ENCODE measurements around the gene CSNK1E. TPM values are rescaled to one million over a fixed set of nuclear protein-coding genes. Genes with fewer than 3 reads are reported as not detected.

The CSNK1E gene
- total and polyA plus RNA-seq, 10 of the 15 experiments (the other 5 are each of a cell fraction or from before 2014, with no cell fraction given): 5.9 to 107 (median 64.9) TPM

DNA sequence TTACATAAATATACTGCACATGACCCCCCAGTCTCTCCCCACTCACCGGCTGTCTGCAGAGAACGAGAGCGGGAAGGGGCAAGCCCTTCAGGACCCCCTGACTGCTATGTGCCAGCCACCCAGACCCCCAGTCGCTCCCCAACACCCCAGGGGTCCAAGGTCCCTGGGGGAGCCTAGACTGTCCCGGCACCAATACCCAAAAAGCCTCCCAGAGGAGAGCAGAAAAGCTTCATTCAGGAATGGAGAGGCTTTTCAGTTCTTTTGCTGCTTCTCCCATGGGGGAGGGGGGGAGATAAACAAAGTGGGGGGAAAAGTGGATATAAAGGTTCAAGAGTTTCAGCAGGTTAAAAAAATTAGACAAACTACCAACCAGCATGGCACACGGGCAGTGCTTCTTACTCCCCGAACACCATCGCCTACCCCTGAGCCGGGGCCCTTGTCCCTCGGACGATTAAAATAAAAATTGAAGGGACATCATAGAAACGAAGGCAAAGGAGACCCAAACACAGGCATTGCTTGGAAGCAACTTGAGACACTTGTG is 1.3 kb downstream of the CSNK1E start (continued):
- TF ChIP-seq CHD4 (IDR thresholded peaks at IDR 0.05) (no peak), EP300 (IDR thresholded peaks at IDR 0.05; ENCODE audit: borderline replicate concordance in 1 of 2, control insufficient read depth in 1 of 2, low read depth in 2 of 2, low read length in 2 of 2) (no peak)
- TF ChIP-seq, protein P1, sequence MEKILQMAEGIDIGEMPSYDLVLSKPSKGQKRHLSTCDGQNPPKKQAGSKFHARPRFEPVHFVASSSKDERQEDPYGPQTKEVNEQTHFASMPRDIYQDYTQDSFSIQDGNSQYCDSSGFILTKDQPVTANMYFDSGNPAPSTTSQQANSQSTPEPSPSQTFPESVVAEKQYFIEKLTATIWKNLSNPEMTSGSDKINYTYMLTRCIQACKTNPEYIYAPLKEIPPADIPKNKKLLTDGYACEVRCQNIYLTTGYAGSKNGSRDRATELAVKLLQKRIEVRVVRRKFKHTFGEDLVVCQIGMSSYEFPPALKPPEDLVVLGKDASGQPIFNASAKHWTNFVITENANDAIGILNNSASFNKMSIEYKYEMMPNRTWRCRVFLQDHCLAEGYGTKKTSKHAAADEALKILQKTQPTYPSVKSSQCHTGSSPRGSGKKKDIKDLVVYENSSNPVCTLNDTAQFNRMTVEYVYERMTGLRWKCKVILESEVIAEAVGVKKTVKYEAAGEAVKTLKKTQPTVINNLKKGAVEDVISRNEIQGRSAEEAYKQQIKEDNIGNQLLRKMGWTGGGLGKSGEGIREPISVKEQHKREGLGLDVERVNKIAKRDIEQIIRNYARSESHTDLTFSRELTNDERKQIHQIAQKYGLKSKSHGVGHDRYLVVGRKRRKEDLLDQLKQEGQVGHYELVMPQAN (conservative IDR thresholded peaks at IDR 0.05): no peak

DNA sequence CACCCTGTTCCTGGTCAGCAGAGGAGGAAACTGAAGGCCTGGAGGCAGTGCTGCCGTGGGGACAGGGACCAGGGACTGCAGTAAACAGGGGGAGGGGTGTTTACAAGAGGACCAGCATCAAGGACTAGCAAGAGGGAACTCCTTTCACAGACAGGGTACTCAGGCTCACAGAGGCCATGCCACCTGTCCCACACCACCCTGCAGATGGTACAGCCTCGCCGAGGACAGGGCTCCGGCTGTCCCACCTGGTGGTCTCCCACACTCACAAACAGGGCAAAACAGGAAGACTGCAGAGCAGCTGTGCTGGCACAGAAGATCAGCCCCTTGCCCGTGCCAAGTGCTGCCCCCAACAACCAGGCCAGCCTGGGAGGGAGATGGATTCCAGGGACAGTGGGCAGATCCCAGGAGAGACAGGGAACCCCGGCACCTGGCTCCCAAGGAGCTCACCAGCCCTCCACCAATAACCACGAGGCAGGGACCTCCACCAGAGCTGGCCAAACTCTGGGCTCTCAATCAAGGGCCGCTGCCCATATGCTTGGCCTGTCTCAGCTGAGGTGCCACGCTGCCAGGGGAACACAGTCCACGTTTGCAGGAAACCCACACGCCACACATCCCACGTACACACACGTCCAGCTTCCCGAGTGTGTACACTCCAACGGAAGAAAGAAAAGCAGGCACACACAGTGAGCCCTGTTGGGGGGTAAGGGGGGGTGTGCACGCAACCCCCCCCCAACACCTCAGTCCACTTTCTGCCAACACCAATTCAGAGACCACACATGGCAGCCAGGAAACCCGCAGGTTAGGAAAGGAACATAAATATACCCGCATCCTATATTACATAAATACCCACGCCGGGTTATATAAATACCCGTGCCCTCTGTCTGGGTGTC is 2.1 kb downstream of the CSNK1E start:
- Histone ChIP-seq H3K9me3 (replicated peaks; ENCODE audit: control insufficient read depth, insufficient read depth, low read length) (no peaks in the 10 kb centered on the region), H3K9ac (ENCODE audit: control insufficient read depth, insufficient read depth, low read length) (peak overlapping the region; percentile 89), H3K79me2 (ENCODE audit: control insufficient read depth, insufficient read depth, low read length) (peaks cover 68% of the 10 kb centered on the region), H3K4me2 (ENCODE audit: control insufficient read depth, insufficient read depth) (peak overlapping the region; percentile 97), H2AFZ (ENCODE audit: control insufficient read depth, low read depth, low read length) (no peak overlapping the region), H3K27me3 (replicated peaks in 1 of 2; ENCODE audit: control insufficient read depth in 2 of 2, insufficient read depth in 2 of 2, low read length in 1 of 2) (no peaks in the 10 kb centered on the region), H3K4me3 (peak overlapping the region; percentile 82), H3K4me1 (ENCODE audit: control insufficient read depth, insufficient read depth, low read length) (peaks cover 47% of the 10 kb centered on the region), H3K27ac (ENCODE audit: control insufficient read depth, insufficient read depth) (peak overlapping the region; percentile 85), H4K20me1 (ENCODE audit: control insufficient read depth, insufficient read depth) (no peaks in the 10 kb centered on the region), H3K36me3 (ENCODE audit: control insufficient read depth in 2 of 2, insufficient read depth in 2 of 2, low read length in 1 of 2) (peaks cover 5 to 15% of the 10 kb centered on the region in 2 experiments; a peak in 2 of 4 replicates)
- DNase-seq (ENCODE audit: low read depth, low spot score) (no peak), ATAC-seq (peak; percentile 30), FAIRE-seq (no peak)
- CTCF ChIA-PET: interaction anchor here (0.7 to 2.2 kb wide), 4 partner anchors 9 to 200 kb away, joined by 3 to 10 read pairs (median 6); no protein-coding TSS in a partner anchor
- 23% methylated on average over 21 of the region's 21 CpGs for WGBS (ENCODE audit: insufficient coverage, insufficient replicate concordance, low lambda C conversion rate, missing lambda C conversion rate)
- BruUV-seq (replicated peaks): no TSS peak
- RAD21 ChIA-PET (ENCODE audit: unreplicated experiment): interaction anchor here (0.6 to 2.1 kb wide), 2 partner anchors 10 to 263 kb away, joined by 4 to 10 read pairs; no protein-coding TSS in a partner anchor
- SMC1A ChIA-PET (ENCODE audit: uncharacterized antibody, unreplicated experiment): interaction anchor here (1.3 to 3.3 kb wide), 2 partner anchors 10 to 55 kb away, joined by 4 to 18 read pairs; no protein-coding TSS in a partner anchor
- intact Hi-C loops (cut with micrococcal nuclease; ENCODE audit: unreplicated experiment) (loop anchor here (5.0 kb wide), 1 partner anchor 53 kb away; no protein-coding TSS in a partner anchor), in situ Hi-C loops (cut with MboI) (no loop called here)
- POLR2A ChIA-PET: interaction anchor here (1.1 to 1.5 kb wide), 4 partner anchors 9 to 133 kb away, joined by 3 to 5 read pairs (median 4); partner anchors contain the start of gene PLA2G6
- peak; percentile 32; the same call in 1 of the 2 replicates for TF ChIP-seq IKZF1 (conservative IDR thresholded peaks at IDR 0.05)
- TF ChIP-seq, protein P2, sequence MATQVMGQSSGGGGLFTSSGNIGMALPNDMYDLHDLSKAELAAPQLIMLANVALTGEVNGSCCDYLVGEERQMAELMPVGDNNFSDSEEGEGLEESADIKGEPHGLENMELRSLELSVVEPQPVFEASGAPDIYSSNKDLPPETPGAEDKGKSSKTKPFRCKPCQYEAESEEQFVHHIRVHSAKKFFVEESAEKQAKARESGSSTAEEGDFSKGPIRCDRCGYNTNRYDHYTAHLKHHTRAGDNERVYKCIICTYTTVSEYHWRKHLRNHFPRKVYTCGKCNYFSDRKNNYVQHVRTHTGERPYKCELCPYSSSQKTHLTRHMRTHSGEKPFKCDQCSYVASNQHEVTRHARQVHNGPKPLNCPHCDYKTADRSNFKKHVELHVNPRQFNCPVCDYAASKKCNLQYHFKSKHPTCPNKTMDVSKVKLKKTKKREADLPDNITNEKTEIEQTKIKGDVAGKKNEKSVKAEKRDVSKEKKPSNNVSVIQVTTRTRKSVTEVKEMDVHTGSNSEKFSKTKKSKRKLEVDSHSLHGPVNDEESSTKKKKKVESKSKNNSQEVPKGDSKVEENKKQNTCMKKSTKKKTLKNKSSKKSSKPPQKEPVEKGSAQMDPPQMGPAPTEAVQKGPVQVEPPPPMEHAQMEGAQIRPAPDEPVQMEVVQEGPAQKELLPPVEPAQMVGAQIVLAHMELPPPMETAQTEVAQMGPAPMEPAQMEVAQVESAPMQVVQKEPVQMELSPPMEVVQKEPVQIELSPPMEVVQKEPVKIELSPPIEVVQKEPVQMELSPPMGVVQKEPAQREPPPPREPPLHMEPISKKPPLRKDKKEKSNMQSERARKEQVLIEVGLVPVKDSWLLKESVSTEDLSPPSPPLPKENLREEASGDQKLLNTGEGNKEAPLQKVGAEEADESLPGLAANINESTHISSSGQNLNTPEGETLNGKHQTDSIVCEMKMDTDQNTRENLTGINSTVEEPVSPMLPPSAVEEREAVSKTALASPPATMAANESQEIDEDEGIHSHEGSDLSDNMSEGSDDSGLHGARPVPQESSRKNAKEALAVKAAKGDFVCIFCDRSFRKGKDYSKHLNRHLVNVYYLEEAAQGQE (IDR thresholded peaks at IDR 0.05; ENCODE audit: low read depth, low read length): no peak
- TF ChIP-seq TCF7 (IDR thresholded peaks at IDR 0.05; ENCODE audit: borderline replicate concordance): no peak
- TF ChIP-seq EED (IDR thresholded peaks at IDR 0.05; ENCODE audit: low read depth): 0 out of 2 replicates have a peak, but pooled peaks have one; percentile 20
- TF ChIP-seq POLR2A (IDR thresholded peaks at IDR 0.05; ENCODE audit: low read depth, low read length): peak; percentile 49; the same call in 1 of the 2 replicates
- TF ChIP-seq GATAD2B (conservative IDR thresholded peaks at IDR 0.05; ENCODE audit: low read depth): 0 out of 2 replicates have a peak, but pooled peaks have one; percentile 22
